ENCODE results near the gene KRT33A.

KRT33A gene

DNA sequence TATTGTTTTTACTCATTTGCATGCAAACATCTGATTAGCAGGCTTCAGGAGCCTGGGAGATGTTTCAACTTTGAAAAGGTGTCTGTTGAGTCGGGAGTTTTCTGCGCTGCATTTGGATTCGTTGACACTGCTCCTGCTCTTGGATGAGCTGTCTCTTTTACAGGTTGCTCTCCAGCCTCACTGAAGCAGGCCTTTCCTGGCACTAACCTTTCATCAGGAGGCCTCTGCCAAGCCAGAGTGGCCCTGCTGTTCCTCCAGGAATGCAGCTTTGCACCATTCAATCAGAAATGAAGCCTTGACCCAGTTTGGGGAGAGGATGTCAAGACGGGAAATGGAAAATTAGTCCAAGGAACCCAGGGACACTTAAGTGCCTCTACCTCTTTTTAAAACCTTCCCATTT is 47.6 kb downstream of the KRT33A start:
- no peak for DNase-seq (ENCODE audit: low read depth in 2 of 2)

DNA sequence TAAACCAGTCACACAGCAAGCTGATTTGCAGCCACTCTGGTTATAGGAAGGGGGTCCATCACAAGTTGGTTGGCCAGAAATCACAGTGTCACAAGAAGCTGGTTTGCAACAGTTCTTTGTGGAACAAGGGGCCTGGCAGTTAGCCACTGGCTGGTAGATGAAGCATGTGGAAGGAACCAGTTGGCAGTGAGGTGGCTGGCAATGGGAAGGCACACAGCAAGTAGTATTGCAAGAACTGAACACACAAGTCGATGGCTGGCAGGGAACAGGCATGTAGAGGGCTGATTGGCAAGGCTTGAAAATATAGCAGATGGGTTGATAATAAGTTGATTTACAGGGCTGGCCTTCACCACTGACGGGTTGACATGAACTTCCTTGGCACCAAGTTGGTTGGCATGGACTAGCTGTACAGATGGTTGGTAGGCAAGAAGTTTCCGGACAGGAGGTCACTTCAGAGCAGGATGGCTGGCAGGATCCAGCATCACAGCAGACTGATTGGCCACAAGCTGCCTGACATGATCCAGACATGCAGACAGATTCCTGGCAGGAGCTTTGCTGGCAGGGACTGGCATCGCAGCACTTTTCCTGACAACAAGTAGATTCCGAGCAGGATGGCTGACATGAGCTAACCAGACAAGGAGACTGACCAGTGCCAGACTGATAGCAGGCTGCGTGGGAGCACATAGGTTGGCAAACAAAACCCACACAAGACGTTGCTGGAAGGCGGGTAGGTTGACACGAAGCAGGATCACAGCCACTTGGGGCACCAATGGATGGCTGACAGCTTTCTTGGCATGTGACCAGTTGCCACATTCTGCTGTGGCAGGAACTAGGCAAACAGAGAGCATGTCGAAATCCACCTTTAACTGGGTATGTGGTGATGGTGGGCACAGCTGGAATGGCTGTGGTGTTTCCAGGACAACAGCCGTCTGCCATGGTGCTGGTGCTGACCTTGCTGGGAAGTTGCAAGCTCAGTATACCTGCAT is 48.4 kb downstream of the KRT33A start, which contains the start of gene KRTAP29-1:
Gene KRTAP29-1 (minus strand): TSS at position 936 of the 986 bp plus-strand sequence. CDS start 0 bp downstream, at position 936.
- no peak for DNase-seq (ENCODE audit: low read depth in 2 of 2)

DNA sequence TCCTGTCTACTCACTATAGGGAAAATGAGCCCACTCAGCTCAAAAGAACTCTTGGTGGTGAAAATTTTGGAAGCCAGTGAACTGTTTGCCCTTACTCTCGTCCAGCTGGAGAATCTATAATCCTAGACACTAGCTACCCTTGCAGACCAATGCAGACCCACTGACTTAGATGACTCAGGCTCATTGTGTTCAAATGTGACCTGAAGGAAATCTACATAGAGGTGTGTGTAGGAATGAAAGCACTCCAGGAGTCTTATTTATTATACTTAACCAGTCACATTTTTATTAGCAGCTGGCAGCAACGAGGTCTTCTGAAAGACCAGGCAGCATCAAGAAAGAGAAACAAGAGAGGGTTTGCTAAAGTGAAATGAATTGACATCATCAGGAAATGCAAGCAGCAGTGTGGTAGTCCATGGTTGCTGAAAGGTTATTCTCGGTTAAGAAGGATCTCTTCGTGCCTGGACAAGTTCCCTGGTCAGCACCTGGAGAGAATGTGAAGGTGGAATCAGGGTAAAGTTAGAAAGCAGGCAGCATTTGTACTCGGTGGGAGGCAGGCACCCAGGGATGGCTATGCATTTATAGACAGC is 49.3 kb downstream of the KRT33A start:
- DNase-seq (ENCODE audit: low read depth in 2 of 2), result no peak

DNA sequence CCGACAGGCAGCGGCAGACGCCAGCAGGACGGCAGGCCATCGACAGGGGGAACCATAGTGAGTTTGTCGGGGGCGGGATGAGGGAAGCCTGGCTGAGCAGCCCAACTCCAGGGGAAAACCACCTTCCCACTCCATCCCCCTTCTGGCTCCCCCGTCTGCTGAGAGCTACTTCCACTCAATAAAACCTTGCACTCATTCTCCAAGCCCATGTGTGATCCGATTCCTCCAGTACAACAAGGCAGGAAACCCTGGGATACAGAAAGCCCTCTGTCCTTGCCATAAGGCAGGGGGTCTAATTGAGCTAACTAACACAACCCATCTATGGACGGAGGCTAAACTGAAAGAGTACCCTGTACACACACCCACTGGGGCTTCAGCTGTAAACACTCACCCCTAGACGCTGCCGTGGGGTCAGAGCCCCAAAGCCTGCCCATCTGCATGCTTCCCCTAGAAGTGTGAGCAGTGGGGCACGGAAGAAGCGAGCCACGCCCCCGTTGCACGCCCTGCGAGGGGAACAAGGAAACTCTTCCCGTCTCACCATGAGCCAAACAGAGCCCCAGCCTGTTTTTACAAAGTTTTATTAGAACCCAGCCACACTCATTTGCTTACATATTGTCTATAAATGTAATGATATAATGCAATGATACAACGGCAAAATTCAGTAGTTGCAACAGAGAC is 52.0 kb downstream of the KRT33A start:
- DNase-seq (ENCODE audit: low read depth in 2 of 2), result no peak

DNA sequence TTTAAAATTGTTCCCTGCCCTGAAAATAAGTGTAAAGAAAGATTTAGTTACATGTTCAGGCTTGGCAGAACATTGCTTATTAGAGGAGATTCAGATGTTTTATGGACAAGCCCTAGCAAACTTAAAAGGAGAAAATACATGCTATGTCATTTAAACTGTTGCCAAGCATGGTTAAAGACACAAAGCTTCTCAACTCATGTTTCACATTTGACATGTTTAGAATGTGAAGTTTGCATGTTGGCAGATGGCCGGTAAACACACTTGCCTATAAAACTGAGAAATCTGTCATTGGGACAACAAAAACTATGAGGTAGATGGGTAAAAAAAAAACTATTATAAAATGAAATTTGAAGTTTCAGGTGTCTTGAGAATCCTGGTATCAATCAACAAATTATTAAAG is 53.8 kb downstream of the KRT33A start:
- no peak for DNase-seq (ENCODE audit: low read depth in 2 of 2)

Measured in stimulated activated CD4-positive, alpha-beta T cell treated with anti-CD3 and anti-CD28 coated beads, Interleukin-1b, Interleukin-23, amount 100 ng/mL, for 4 hours (primary cell).